Measurements from ENCODE around the gene ABCA1. TPM values are rescaled to one million over a fixed set of nuclear protein-coding genes. Genes with fewer than 3 reads are reported as not detected.

ABCA1 gene
- total and polyA plus RNA-seq, 2 of the 13 experiments (the other 11 are each of a cell fraction or from before 2014, with no cell fraction given), result 26.8 to 63.8 TPM

DNA sequence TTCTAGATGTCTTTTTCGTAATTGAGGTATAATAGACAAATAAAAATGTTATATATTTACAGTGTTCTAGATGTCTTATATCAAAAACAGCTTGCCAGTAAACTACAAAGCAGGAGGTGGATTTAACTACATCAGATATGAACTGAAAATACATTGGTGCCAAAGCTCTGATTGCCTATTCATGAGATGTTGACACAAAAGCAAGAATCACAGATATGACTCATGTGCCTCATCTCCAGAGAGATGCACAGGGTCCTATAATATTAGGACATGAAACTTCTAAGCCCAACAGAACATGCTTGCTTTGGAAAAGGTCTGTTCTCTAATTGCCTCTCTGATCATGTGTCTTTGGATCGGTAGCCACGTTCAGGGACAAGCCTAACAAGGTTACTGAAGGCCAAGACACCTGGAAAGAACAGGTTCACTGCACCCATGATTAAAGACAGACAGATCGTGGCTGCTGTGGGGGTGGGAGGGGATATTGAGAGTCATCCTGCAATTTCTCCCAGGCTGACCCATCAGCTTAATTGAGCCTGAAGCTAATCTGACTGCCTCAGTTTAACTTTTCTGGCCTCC, 16.8 kb downstream of the ABCA1 start (continued):
- TF ChIP-seq ZUFSP (CRISPR knock-in tag; IDR thresholded peaks at IDR 0.05; ENCODE audit: borderline replicate concordance) (no peak), HHEX (CRISPR knock-in tag; IDR thresholded peaks at IDR 0.05) (no peak), FOSL2 (CRISPR knock-in tag; IDR thresholded peaks at IDR 0.05) (peak; percentile 57), CEBPB (IDR thresholded peaks at IDR 0.05; ENCODE audit: borderline replicate concordance, low read depth, low read length) (no peak), RBM22 (optimal IDR thresholded peaks at IDR 0.05; ENCODE audit: low read length) (peak; percentile 64), NAIF1 (CRISPR knock-in tag; IDR thresholded peaks at IDR 0.05; ENCODE audit: borderline replicate concordance) (no peak), SP4 (CRISPR knock-in tag; IDR thresholded peaks at IDR 0.05) (no peak), AGO1 (IDR thresholded peaks at IDR 0.05; ENCODE audit: low read depth, low read length, poor library complexity, severe bottlenecking) (no peak), ZSCAN20 (CRISPR knock-in tag; IDR thresholded peaks at IDR 0.05; ENCODE audit: borderline replicate concordance) (no peak)
- TF ChIP-seq, protein P1, sequence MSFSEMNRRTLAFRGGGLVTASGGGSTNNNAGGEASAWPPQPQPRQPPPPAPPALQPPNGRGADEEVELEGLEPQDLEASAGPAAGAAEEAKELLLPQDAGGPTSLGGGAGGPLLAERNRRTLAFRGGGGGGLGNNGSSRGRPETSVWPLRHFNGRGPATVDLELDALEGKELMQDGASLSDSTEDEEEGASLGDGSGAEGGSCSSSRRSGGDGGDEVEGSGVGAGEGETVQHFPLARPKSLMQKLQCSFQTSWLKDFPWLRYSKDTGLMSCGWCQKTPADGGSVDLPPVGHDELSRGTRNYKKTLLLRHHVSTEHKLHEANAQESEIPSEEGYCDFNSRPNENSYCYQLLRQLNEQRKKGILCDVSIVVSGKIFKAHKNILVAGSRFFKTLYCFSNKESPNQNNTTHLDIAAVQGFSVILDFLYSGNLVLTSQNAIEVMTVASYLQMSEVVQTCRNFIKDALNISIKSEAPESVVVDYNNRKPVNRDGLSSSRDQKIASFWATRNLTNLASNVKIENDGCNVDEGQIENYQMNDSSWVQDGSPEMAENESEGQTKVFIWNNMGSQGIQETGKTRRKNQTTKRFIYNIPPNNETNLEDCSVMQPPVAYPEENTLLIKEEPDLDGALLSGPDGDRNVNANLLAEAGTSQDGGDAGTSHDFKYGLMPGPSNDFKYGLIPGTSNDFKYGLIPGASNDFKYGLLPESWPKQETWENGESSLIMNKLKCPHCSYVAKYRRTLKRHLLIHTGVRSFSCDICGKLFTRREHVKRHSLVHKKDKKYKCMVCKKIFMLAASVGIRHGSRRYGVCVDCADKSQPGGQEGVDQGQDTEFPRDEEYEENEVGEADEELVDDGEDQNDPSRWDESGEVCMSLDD (CRISPR knock-in tag; IDR thresholded peaks at IDR 0.05; ENCODE audit: borderline replicate concordance), result no peak
